HG03066 (cell line): ENCODE data around the gene TBC1D28.
"Not testable (repeated sequence)": the region's sequence is repeated elsewhere in the genome, so short reads cannot be mapped to it uniquely, and the experiment has no call there.

Experiments used
- ATAC-seq: cut with Tn5 transposase; IDR thresholded peaks from one replicate; pipeline ENCODE4 v1.9.1; 2021; ENCODE audit warnings: low read depth; ENCODE audit not compliant: unreplicated experiment

The TBC1D28 gene

GRCh38 chr17:18624862-18625501 is 19.2 kb downstream of the TBC1D28 start:
- not testable (repeated sequence) for ATAC-seq

DNA sequence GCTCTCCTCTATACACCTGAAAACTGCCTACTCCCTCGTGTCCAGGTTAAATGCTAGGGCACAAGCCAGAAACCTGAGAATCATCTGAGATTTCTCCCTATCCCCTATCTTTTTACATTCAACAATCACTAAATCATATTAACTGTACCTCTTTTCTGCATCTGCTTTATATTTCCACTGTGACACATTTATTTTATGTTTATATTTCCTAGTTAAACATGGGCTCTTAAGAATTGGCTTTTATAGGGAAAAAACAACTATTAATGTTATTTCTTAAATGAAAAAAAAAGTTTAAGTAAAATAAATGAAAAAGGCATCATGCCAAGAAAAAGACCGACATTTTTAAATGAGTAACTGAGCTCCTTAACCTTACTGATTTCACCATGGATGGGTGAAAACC is 26.6 kb downstream of the TBC1D28 start:
- ATAC-seq, result not testable (repeated sequence)

DNA sequence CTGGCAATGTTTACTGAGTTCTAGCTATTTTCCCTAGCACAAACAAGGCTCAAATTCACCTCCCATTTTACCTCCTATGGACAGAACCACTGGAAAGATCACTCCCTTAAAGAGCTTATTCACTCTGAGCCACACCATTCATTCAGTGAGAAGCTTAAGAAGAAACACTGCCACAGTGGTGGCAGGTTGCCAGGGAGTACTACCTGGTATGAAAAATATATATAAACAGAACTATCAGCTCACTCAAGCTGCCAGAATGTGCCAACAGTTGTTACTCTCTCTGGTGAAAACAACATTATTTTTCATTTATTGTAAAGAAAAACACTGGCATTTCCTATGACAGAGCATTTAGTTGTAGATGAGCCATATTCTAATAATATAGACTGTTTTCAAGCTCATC is 31.2 kb downstream of the TBC1D28 start:
- not testable (repeated sequence) for ATAC-seq

GRCh38 chr17:18593138-18593537 is 51.1 kb downstream of the TBC1D28 start:
- ATAC-seq, result not testable (repeated sequence)
